Right renal pelvis (tissue), 4 donors: ENCODE data around the gene PFKL. TPM values are rescaled to one million over a fixed set of nuclear protein-coding genes. Genes with fewer than 3 reads are reported as not detected.

Source experiments
- DNase-seq, 4 donors: peaks; one replicate each; pipeline ENCODE4 v3.0.0-alpha.2; 2013; ENCODE audit warnings: low read depth in 4 of 4, low spot score in 3 of 4, missing footprints in 1 of 4
- polyA plus RNA-seq, 4 donors: library from polyadenylated mRNA; unstranded; fragments of 120-200 nt; gene quantifications; one replicate each; pipeline ENCODE4 v1.2.1, GENCODE V29; 2013; ENCODE audit not compliant: insufficient read length in 4 of 4

Gene PFKL
- polyA plus RNA-seq, 4 donors, result 119 to 187 (median 126) TPM

DNA sequence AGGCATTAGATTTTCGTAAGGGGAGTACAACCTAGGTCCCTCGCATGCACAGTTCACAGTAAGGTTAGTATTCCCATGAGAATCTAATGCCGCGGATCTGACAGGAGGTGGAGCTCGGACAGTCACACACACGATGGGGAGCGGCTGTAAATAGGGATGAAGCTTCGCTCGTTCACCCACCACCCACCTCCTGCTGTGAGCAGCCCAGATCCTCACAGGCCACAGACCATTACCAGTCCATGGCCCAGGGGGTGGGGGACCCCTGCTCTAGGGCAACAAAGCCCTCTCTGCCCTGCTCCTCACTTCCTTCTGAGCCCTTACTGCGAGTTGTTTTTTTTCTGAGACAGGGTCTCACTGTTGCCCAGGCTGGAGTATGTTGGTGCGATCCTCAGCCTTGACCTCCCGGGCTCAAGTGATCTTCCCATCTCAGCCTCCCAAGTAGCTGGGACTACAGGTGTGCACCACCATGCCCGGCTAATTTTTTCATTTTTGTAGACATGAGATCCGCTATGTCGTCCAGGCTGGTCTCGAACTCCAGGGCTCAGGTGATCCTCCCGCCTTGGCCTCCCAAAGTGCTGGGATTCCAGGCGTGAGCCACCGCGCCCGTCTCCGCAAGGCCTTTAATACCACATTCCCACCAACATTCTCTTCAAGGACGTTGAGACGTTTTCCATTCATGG is 74.9 kb downstream of the PFKL start:
- no peak for DNase-seq

DNA sequence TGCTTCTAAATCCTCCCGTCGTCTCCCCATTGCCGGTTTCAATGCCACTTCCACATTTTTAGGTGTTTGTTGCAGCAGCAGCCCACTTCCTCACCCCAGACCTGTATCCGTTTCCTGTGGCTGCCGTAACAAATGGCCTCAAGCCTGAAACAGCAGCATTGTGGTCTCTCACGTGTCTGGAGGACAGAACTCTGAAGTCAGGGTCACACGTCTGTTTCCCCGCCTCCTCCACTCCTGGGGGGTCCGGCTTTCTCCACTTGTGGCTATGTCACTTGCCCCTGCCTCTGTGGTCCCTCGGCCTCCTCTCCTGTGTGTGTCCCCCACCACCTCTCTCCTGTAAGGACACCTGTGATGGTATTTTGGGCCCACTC is 75.4 kb downstream of the PFKL start:
- no peak for DNase-seq

DNA sequence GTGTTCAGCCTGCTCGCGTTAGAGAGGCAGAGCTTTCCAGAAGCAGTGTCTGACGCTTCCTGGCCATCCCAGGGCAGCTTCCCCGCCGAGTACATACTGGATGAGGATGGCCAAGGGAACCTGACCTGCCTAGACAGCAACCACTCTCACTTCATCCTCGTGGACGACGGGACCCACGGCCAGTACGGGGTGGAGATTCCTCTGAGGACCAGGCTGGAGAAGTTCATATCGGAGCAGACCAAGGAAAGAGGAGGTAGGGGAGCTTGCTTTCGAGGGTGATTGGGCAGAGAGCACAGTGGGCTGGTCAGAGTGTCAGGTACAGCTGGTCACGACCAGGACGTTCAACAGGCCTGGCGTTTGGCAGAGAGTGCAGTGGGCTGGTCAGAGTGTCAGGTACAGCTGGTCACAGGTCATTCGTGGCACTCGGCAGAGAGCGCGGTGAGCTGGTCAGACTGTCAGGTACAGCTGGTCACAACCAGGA is 75.9 kb downstream of the PFKL start:
- no peak for DNase-seq

DNA sequence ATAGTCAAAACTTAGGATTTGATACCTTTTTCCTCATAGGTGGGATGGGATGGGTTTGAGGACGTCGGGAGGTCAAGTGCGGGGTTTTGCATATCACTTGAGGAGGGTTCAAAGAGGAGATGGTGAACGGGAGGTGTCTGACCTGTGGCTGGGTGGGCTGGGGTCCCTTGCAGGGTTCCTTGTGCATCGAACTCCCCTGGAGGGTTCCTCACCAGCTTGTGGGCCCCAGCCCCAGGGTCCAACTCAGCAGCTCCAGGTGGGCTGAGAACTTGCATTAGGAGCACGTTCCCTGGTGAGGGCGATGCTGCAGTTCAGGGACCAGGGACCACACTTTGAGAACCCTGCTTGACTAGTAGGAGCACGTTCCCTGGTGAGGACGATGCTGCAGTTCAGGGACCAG is 76.8 kb downstream of the PFKL start:
- no peak for DNase-seq

Other genes starting within 250 kb of the PFKL start
- 10 to 100 TPM in 1 of 4 donors, 1 to 10 TPM in 3; 2.4 to 10.1 (median 5.5) TPM for gene PWP2, start 192.7 kb upstream of the PFKL start, polyA plus RNA-seq
- 10 to 100 TPM; 32.5 to 34.9 (median 33.0) TPM for gene GATD3, start 166.4 kb upstream of the PFKL start, polyA plus RNA-seq
- gene ICOSLG, start 59.1 kb upstream of the PFKL start, polyA plus RNA-seq, result 10 to 100 TPM in 2 of 4 donors, 1 to 10 TPM in 2; 6.3 to 14.0 (median 9.1) TPM
- under 1 TPM in 2 of 4 donors, not detected in 2; 0.04 to 0.49 TPM for gene DNMT3L, start 38.2 kb upstream of the PFKL start, polyA plus RNA-seq
- under 1 TPM; 0.28 to 0.68 (median 0.40) TPM for gene AIRE, start 14.2 kb upstream of the PFKL start, polyA plus RNA-seq
- gene CFAP410, start 39.3 kb downstream of the PFKL start, polyA plus RNA-seq, result 10 to 100 TPM; 20.7 to 36.2 (median 22.2) TPM
- 1 to 10 TPM in 1 of 4 donors, under 1 TPM in 3; 0.55 to 1.5 (median 0.77) TPM for gene TRPM2, start 53.6 kb downstream of the PFKL start, polyA plus RNA-seq
- gene LRRC3, start 155.5 kb downstream of the PFKL start, polyA plus RNA-seq, result 1 to 10 TPM; 4.3 to 5.4 (median 4.9) TPM
- gene KRTAP10-1, start 240.1 kb downstream of the PFKL start, polyA plus RNA-seq, result not detected